Neural progenitor cell (in vitro differentiated cells): ENCODE measurements around the gene POTEF. TPM values are rescaled to one million over a fixed set of nuclear protein-coding genes. Genes with fewer than 3 reads are reported as not detected.
A peak's percentile ranks its signal among the peaks of the same experiment; 100 is the strongest.
"Not testable (repeated sequence)": the region's sequence is repeated elsewhere in the genome, so short reads cannot be mapped to it uniquely, and the experiment has no call there.

Source experiments
- DNase-seq: peaks from one replicate; pipeline ENCODE4 v3.0.0-alpha.2; 2016; ENCODE audit warnings: low spot score
- H2AFZ ChIP-seq: fragments of 200-600 bp; sonication (generic); replicated peaks from 2 replicates; pipeline ENCODE4 v1.6.1; 2016; ENCODE audit warnings: antibody characterized with exemption
- H3F3A ChIP-seq: fragments of 200-600 bp; sonication (generic); 2 replicates; pipeline ENCODE4 v1.6.1; 2016; ENCODE audit warnings: antibody characterized with exemption, low read depth
- H3K27ac ChIP-seq: fragments of 200-600 bp; sonication (generic); 2 replicates; pipeline ENCODE4 v1.5.1; 2016; ENCODE audit warnings: mild to moderate bottlenecking
- H3K27me3 ChIP-seq: fragments of 200-600 bp; sonication (generic); 2 replicates; pipeline ENCODE4 v1.6.1; 2016; ENCODE audit warnings: mild to moderate bottlenecking, moderate library complexity
- H3K36me3 ChIP-seq: fragments of 200-600 bp; sonication (generic); 2 replicates; pipeline ENCODE4 v1.5.1; 2016
- H3K4me1 ChIP-seq: fragments of 200-600 bp; sonication (generic); 2 replicates; pipeline ENCODE4 v1.6.1; 2016; ENCODE audit warnings: mixed run types
- H3K4me2 ChIP-seq: fragments of 200-600 bp; sonication (generic); 2 replicates; pipeline ENCODE4 v1.6.1; 2016
- H3K4me3 ChIP-seq: fragments of 200-600 bp; sonication (generic); 2 replicates; pipeline ENCODE4 v1.5.1; 2016
- H3K79me2 ChIP-seq: fragments of 200-600 bp; sonication (generic); 2 replicates; pipeline ENCODE4 v1.6.1; 2016; ENCODE audit warnings: low read depth
- H3K9ac ChIP-seq: fragments of 200-600 bp; sonication (generic); 2 replicates; pipeline ENCODE4 v1.6.1; 2016
- H3K9me3 ChIP-seq: fragments of 200-600 bp; sonication (generic); 2 replicates; pipeline ENCODE4 v1.5.1; 2016; ENCODE audit warnings: low read depth
- H4K20me1 ChIP-seq: fragments of 200-600 bp; sonication (generic); 2 replicates; pipeline ENCODE4 v1.6.1; 2016; ENCODE audit warnings: low read depth
- H3K27ac Mint-ChIP-seq: 3 replicates; pipeline ENCODE4 v1.8.0; 2021; ENCODE audit warnings: mixed read lengths
- H3K27me3 Mint-ChIP-seq: 2 replicates; pipeline ENCODE4 v1.8.0; 2022; ENCODE audit warnings: low read depth, mild to moderate bottlenecking, inconsistent platforms, moderate library complexity, mixed read lengths; ENCODE audit not compliant: insufficient read depth
- H3K36me3 Mint-ChIP-seq: 3 replicates; pipeline ENCODE4 v1.8.0; 2021; ENCODE audit warnings: mixed read lengths
- H3K4me1 Mint-ChIP-seq: 3 replicates; pipeline ENCODE4 v1.8.0; 2021; ENCODE audit warnings: mixed read lengths
- H3K4me3 Mint-ChIP-seq: 3 replicates; pipeline ENCODE4 v1.8.0; 2021; ENCODE audit warnings: mild to moderate bottlenecking, moderate library complexity, mixed read lengths
- H3K9me3 Mint-ChIP-seq: 3 replicates; pipeline ENCODE4 v1.8.0; 2020; ENCODE audit warnings: mixed read lengths
- CTCF ChIP-seq: fragments of 200-600 bp; sonication (generic); IDR thresholded peaks from 2 replicates; pipeline ENCODE4 v1.5.1; 2017; ENCODE audit warnings: antibody characterized with exemption, mild to moderate bottlenecking
- EZH2 ChIP-seq: fragments of 200-600 bp; sonication (generic); IDR thresholded peaks from 2 replicates; pipeline ENCODE4 v1.6.1; 2017; ENCODE audit warnings: antibody characterized with exemption, mild to moderate bottlenecking, moderate library complexity
- EZH2phosphoT487 ChIP-seq: fragments of 200-600 bp; sonication (generic); IDR thresholded peaks from 2 replicates; pipeline ENCODE4 v1.6.1; 2017; ENCODE audit warnings: antibody characterized with exemption
- total RNA-seq: library from RNA; depleted of rRNA; stranded (reverse); fragments of >200 nt; gene quantifications from 2 replicates; pipeline ENCODE4 v1.2.3, GENCODE V29; 2015; ENCODE audit warnings: low replicate concordance

The POTEF gene
- total RNA-seq, 1 donor from 2014 or later = 15.1 TPM

- peaks cover 2% of the 10 kb centered on the region for H3K36me3 Mint-ChIP-seq
- H3F3A ChIP-seq = no peaks in the 10 kb centered on the region
- H3K79me2 ChIP-seq = no peaks in the 10 kb centered on the region
- H3K4me3 Mint-ChIP-seq = no peak overlapping the region
- no peak overlapping the region for H3K4me3 ChIP-seq
- no peaks in the 10 kb centered on the region for H3K4me1 ChIP-seq
- TF ChIP-seq EZH2 (no peak), CTCF (no peak), EZH2phosphoT487 (no peak)
- H3K4me2 ChIP-seq = no peak overlapping the region
- no peaks in the 10 kb centered on the region for H3K4me1 Mint-ChIP-seq
- peaks cover 2% of the 10 kb centered on the region for H3K27me3 Mint-ChIP-seq
- no peak overlapping the region for H3K9ac ChIP-seq
- no peak overlapping the region for H3K27ac ChIP-seq
- no peaks in the 10 kb centered on the region for H3K9me3 ChIP-seq
- H4K20me1 ChIP-seq = peaks cover 22% of the 10 kb centered on the region
- no peak overlapping the region for H3K27ac Mint-ChIP-seq
- no peaks in the 10 kb centered on the region for H3K36me3 ChIP-seq
- no peaks in the 10 kb centered on the region for H3K27me3 ChIP-seq
- no peaks in the 10 kb centered on the region for H3K9me3 Mint-ChIP-seq
- DNase-seq = no peak
- no peak overlapping the region for H2AFZ ChIP-seq
Measured at GRCh38 chr2:130156624-130157004, 27.6 kb upstream of the POTEF start.

GRCh38 chr2:130155956-130156623, 27.1 kb upstream of the POTEF start:
- not testable (repeated sequence) for H3K79me2 ChIP-seq, H3K4me2 ChIP-seq, H3K4me1 Mint-ChIP-seq, H3K4me3 ChIP-seq, H3K4me1 ChIP-seq, H3K27me3 Mint-ChIP-seq, H3F3A ChIP-seq, H3K9me3 Mint-ChIP-seq, H3K36me3 ChIP-seq, H2AFZ ChIP-seq, H3K27ac Mint-ChIP-seq, H3K9me3 ChIP-seq, H3K36me3 Mint-ChIP-seq, H3K27me3 ChIP-seq, H3K4me3 Mint-ChIP-seq, H3K27ac ChIP-seq, H3K9ac ChIP-seq
- H4K20me1 ChIP-seq = peaks cover 18% of the 10 kb centered on the region
- peak; percentile 79 for DNase-seq
- peak; percentile 64 for TF ChIP-seq CTCF

GRCh38 chr2:130154773-130155765, 26.0 kb upstream of the POTEF start:
- Mint-ChIP-seq H3K9me3 (no peaks in the 10 kb centered on the region), H3K36me3 (peaks cover 2% of the 10 kb centered on the region), H3K4me3 (no peak overlapping the region), H3K27me3 (peaks cover 7% of the 10 kb centered on the region), H3K27ac (no peak overlapping the region), H3K4me1 (no peaks in the 10 kb centered on the region)
- Histone ChIP-seq H3K27ac (no peak overlapping the region), H3F3A (no peaks in the 10 kb centered on the region), H3K4me1 (no peaks in the 10 kb centered on the region), H3K79me2 (no peaks in the 10 kb centered on the region), H3K4me3 (no peak overlapping the region), H3K27me3 (no peaks in the 10 kb centered on the region), H2AFZ (no peak overlapping the region), H3K36me3 (no peaks in the 10 kb centered on the region), H3K4me2 (no peak overlapping the region), H3K9me3 (no peaks in the 10 kb centered on the region), H4K20me1 (peaks cover 20% of the 10 kb centered on the region), H3K9ac (no peak overlapping the region)
- DNase-seq = no peak
- TF ChIP-seq EZH2 = no peak
- no peak for TF ChIP-seq CTCF

GRCh38 chr2:130154423-130154770, 25.4 kb upstream of the POTEF start:
- not testable (repeated sequence) for H2AFZ ChIP-seq, H3K27me3 Mint-ChIP-seq, H3K4me3 ChIP-seq, H3K4me1 ChIP-seq, H3K36me3 Mint-ChIP-seq, H3F3A ChIP-seq, H3K4me2 ChIP-seq, H3K27me3 ChIP-seq, H3K4me1 Mint-ChIP-seq, H3K27ac ChIP-seq, H3K36me3 ChIP-seq, H3K4me3 Mint-ChIP-seq, H3K9ac ChIP-seq, H3K79me2 ChIP-seq, H3K27ac Mint-ChIP-seq, H3K9me3 Mint-ChIP-seq, DNase-seq, H3K9me3 ChIP-seq
- peaks cover 23% of the 10 kb centered on the region for H4K20me1 ChIP-seq

GRCh38 chr2:130153721-130154422, 24.9 kb upstream of the POTEF start:
- H3K27ac ChIP-seq, H3K4me2 ChIP-seq, DNase-seq, H3K9ac ChIP-seq, H3K4me3 Mint-ChIP-seq, H3K36me3 Mint-ChIP-seq, H3K9me3 Mint-ChIP-seq, H3F3A ChIP-seq, H3K27me3 ChIP-seq, H3K79me2 ChIP-seq, H3K27ac Mint-ChIP-seq, H3K9me3 ChIP-seq, H3K4me3 ChIP-seq, H3K36me3 ChIP-seq, H3K4me1 ChIP-seq, H2AFZ ChIP-seq, H3K27me3 Mint-ChIP-seq, H3K4me1 Mint-ChIP-seq: not testable (repeated sequence)
- H4K20me1 ChIP-seq = peaks cover 25% of the 10 kb centered on the region
